ENCODE measurements around the gene GDPD3.

GDPD3 gene

GRCh38 chr16:30112197-30113030, 923 bp downstream of the GDPD3 start:
- TF ChIP-seq, protein P1, sequence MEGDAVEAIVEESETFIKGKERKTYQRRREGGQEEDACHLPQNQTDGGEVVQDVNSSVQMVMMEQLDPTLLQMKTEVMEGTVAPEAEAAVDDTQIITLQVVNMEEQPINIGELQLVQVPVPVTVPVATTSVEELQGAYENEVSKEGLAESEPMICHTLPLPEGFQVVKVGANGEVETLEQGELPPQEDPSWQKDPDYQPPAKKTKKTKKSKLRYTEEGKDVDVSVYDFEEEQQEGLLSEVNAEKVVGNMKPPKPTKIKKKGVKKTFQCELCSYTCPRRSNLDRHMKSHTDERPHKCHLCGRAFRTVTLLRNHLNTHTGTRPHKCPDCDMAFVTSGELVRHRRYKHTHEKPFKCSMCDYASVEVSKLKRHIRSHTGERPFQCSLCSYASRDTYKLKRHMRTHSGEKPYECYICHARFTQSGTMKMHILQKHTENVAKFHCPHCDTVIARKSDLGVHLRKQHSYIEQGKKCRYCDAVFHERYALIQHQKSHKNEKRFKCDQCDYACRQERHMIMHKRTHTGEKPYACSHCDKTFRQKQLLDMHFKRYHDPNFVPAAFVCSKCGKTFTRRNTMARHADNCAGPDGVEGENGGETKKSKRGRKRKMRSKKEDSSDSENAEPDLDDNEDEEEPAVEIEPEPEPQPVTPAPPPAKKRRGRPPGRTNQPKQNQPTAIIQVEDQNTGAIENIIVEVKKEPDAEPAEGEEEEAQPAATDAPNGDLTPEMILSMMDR (IDR thresholded peaks at IDR 0.05): peak; percentile 80
- no peaks in the 10 kb centered on the region for H3K4me1 ChIP-seq (ENCODE audit: control insufficient read depth in 1 of 2, insufficient read depth in 1 of 2, low read depth in 1 of 2, low read length in 1 of 2)
- no peaks in the 10 kb centered on the region for H3K9me3 ChIP-seq
- peak overlapping the region; percentile 49 for H3K27ac ChIP-seq
- no peaks in the 10 kb centered on the region for H3K27me3 ChIP-seq
- no peak overlapping the region for H3K4me3 ChIP-seq (ENCODE audit: low read depth in 1 of 2, low read length in 1 of 2)
- peaks cover 98% of the 10 kb centered on the region for H3K36me3 ChIP-seq

DNA sequence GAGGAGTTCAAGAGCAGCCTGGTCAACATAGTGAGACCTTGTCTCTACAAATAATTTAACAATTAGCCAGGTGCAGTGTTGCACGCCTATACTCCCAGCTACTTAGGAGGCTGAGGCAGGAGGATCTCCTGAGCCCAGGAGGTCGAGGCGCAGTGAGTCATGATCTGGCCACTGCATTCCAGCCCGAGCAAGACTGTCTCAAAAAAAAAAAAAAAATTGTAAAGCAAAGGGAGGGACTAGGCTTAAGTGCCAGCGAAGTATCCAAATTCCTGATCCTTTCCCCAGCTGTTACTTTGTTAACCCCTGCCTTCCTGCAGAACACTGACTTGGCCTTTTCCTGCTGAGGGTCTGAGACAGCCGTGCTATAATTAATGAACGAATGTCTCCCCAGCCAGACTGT, 2.7 kb downstream of the GDPD3 start:
- no peak overlapping the region for H3K27ac ChIP-seq
- peaks cover 98% of the 10 kb centered on the region for H3K36me3 ChIP-seq
- H3K4me1 ChIP-seq (ENCODE audit: control insufficient read depth in 1 of 2, insufficient read depth in 1 of 2, low read depth in 1 of 2, low read length in 1 of 2): no peaks in the 10 kb centered on the region
- H3K4me3 ChIP-seq (ENCODE audit: low read depth in 1 of 2, low read length in 1 of 2): no peak overlapping the region
- TF ChIP-seq, protein P1 (IDR thresholded peaks at IDR 0.05): no peak
- no peaks in the 10 kb centered on the region for H3K27me3 ChIP-seq
- no peaks in the 10 kb centered on the region for H3K9me3 ChIP-seq

GRCh38 chr16:30108059-30108850, 5.1 kb downstream of the GDPD3 start:
- no peak overlapping the region for H3K4me3 ChIP-seq (ENCODE audit: low read depth in 1 of 2, low read length in 1 of 2)
- no peak overlapping the region for H3K27ac ChIP-seq
- no peaks in the 10 kb centered on the region for H3K9me3 ChIP-seq
- no peaks in the 10 kb centered on the region for H3K27me3 ChIP-seq
- TF ChIP-seq, protein P1 (IDR thresholded peaks at IDR 0.05): no peak
- peaks cover 94% of the 10 kb centered on the region for H3K36me3 ChIP-seq
- no peaks in the 10 kb centered on the region for H3K4me1 ChIP-seq (ENCODE audit: control insufficient read depth in 1 of 2, insufficient read depth in 1 of 2, low read depth in 1 of 2, low read length in 1 of 2)

- Histone ChIP-seq H3K4me3 (ENCODE audit: low read depth in 1 of 2, low read length in 1 of 2) (no peak overlapping the region), H3K4me1 (ENCODE audit: control insufficient read depth in 1 of 2, insufficient read depth in 1 of 2, low read depth in 1 of 2, low read length in 1 of 2) (no peaks in the 10 kb centered on the region), H3K36me3 (peaks cover 63% of the 10 kb centered on the region), H3K27me3 (no peaks in the 10 kb centered on the region), H3K9me3 (no peaks in the 10 kb centered on the region), H3K27ac (peak overlapping the region; percentile 32)
- TF ChIP-seq, protein P1 (IDR thresholded peaks at IDR 0.05): no peak
Observed at GRCh38 chr16:30104492-30104891, 8.8 kb downstream of the GDPD3 start.

DNA sequence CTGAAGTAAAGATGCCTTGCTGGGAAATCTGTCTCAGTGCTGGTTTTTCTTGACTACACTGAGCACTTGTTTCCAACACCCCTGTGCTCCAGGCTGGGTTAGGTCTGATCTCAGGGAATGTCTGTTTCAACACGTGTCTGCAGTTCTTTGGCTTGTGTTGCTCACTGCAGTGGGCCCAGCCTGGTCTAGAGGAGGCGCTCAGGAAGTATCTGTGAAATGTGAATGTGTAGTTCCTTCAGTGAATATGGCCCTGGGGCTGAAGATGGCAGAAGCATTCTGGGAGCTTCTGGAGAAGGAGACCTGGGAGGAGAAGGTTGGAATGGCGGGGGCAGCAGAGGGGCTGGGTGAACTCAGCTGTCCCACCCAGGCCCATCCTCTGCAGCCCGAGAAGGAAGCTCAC, 9.2 kb downstream of the GDPD3 start:
- H3K36me3 ChIP-seq: peaks cover 59% of the 10 kb centered on the region
- H3K4me1 ChIP-seq (ENCODE audit: control insufficient read depth in 1 of 2, insufficient read depth in 1 of 2, low read depth in 1 of 2, low read length in 1 of 2): no peaks in the 10 kb centered on the region
- H3K4me3 ChIP-seq (ENCODE audit: low read depth in 1 of 2, low read length in 1 of 2): no peak overlapping the region

More for the DNA sequence above, 9.2 kb downstream of the GDPD3 start:
- TF ChIP-seq, protein P1 (IDR thresholded peaks at IDR 0.05): no peak
- Histone ChIP-seq H3K27ac (peak overlapping the region; percentile 32), H3K27me3 (no peaks in the 10 kb centered on the region), H3K9me3 (no peaks in the 10 kb centered on the region)

All from neutrophil (primary cell).